OCI-LY7 (cell line): Measurements from ENCODE around the gene EPHA1. TPM values are rescaled to one million over a fixed set of nuclear protein-coding genes. Genes with fewer than 3 reads are reported as not detected.

ENCODE experiments used
- BruUV-seq: library from RNA; stranded (reverse); fragments of 400-500 nt; replicated peaks from 2 replicates; lab custom pipeline; 2021; lab: Mats Ljungman, UMichigan
- CTCF ChIA-PET: fragments of 300-600 bp; sonication (Branson Sonifier 250); formaldehyde crosslinking; loops from one replicate; lab custom pipeline; 2022; ENCODE audit warnings: antibody characterized with exemption; ENCODE audit not compliant: unreplicated experiment; lab: Charles Lee
- POLR2A ChIA-PET: fragments of 300-600 bp; sonication (Branson Sonifier 250); formaldehyde crosslinking; loops from one replicate; lab custom pipeline; 2022; ENCODE audit warnings: antibody characterized with exemption; lab: Charles Lee
- DNase-seq: peaks from one replicate; pipeline ENCODE4 v3.0.0-alpha.2; 2015; ENCODE audit warnings: low spot score
- H2AFZ ChIP-seq: fragments of 200-600 bp; sonication (generic), shearing (Covaris generic); 2 replicates; pipeline ENCODE4 v1.6.1; 2014; ENCODE audit warnings: mild to moderate bottlenecking, antibody characterized with exemption, low read length, moderate library complexity
- H3K27ac ChIP-seq: fragments of 200-600 bp; sonication (generic); 2 replicates; pipeline ENCODE4 v1.5.1; 2014; ENCODE audit warnings: mixed run types, low read depth, mild to moderate bottlenecking, moderate library complexity, low read length, inconsistent platforms; ENCODE audit not compliant: poor library complexity, severe bottlenecking
- H3K36me3 ChIP-seq: fragments of 200-600 bp; sonication (generic); 2 replicates; pipeline ENCODE4 v1.6.1; 2014; ENCODE audit warnings: mild to moderate bottlenecking, antibody characterized with exemption, low read length, moderate library complexity, mixed read lengths; ENCODE audit not compliant: insufficient read depth
- H3K4me1 ChIP-seq: fragments of 200-600 bp; sonication (generic); 2 replicates; pipeline ENCODE4 v1.5.1; 2014; ENCODE audit warnings: mild to moderate bottlenecking, low read length; ENCODE audit not compliant: insufficient read depth, poor library complexity, severe bottlenecking
- H3K4me2 ChIP-seq: fragments of 200-600 bp; sonication (generic); 2 replicates; pipeline ENCODE4 v1.6.1; 2014; ENCODE audit warnings: mild to moderate bottlenecking, low read length
- H3K4me3 ChIP-seq: fragments of 200-600 bp; sonication (generic); 2 replicates; pipeline ENCODE4 v1.5.1; 2014; ENCODE audit warnings: mild to moderate bottlenecking, low read depth, low read length; ENCODE audit not compliant: poor library complexity, severe bottlenecking
- H3K79me2 ChIP-seq: fragments of 200-600 bp; sonication (generic); 2 replicates; pipeline ENCODE4 v1.6.1; 2016; ENCODE audit warnings: low read depth, mild to moderate bottlenecking, low read length, moderate library complexity, mixed read lengths; ENCODE audit not compliant: insufficient read depth
- H3K9me2 ChIP-seq: fragments of 200-600 bp; sonication (generic); 2 replicates; pipeline ENCODE4 v1.6.1; 2016; ENCODE audit warnings: mild to moderate bottlenecking, low read length, mixed read lengths; ENCODE audit not compliant: insufficient read depth
- H3K9me3 ChIP-seq: fragments of 200-600 bp; sonication (generic); 2 replicates; pipeline ENCODE4 v1.6.1; 2014; ENCODE audit warnings: mild to moderate bottlenecking, mixed run types, low read length, mixed read lengths
- H4K20me1 ChIP-seq: fragments of 200-600 bp; sonication (generic); 2 replicates; pipeline ENCODE4 v1.6.1; 2014; ENCODE audit warnings: mild to moderate bottlenecking, antibody characterized with exemption, low read length, moderate library complexity, mixed read lengths; ENCODE audit not compliant: insufficient read depth
- CTCF ChIP-seq: fragments of 200-600 bp; sonication (generic); conservative IDR thresholded peaks from 2 replicates; pipeline ENCODE4 v1.5.1; 2014; ENCODE audit warnings: mild to moderate bottlenecking, antibody characterized with exemption, low read length, moderate library complexity, mixed read lengths
- EZH2phosphoT487 ChIP-seq: fragments of 200-600 bp; sonication (generic); IDR thresholded peaks from 2 replicates; pipeline ENCODE4 v1.6.1; 2018; ENCODE audit warnings: low read depth, borderline replicate concordance, mild to moderate bottlenecking, mixed run types, antibody characterized with exemption, low read length, moderate library complexity, mixed read lengths
- intact Hi-C: fragments of 100-400 bp; cut with micrococcal nuclease; formaldehyde crosslinking; loops from one replicate; pipeline ENCODE4 v1.10.0; 2022; ENCODE audit not compliant: unreplicated experiment
- total RNA-seq, 2 experiments: library from RNA; depleted of rRNA in 1 of 2; stranded (reverse); fragments of >200 nt in 1 of 2; shearing (Covaris generic) in 1 of 2; gene quantifications; 2 replicates each; pipeline ENCODE4 v1.2.3, GENCODE V29; 2014 to 2022

Gene EPHA1
- total RNA-seq, 2 experiments from 2014 or later = not detected

DNA sequence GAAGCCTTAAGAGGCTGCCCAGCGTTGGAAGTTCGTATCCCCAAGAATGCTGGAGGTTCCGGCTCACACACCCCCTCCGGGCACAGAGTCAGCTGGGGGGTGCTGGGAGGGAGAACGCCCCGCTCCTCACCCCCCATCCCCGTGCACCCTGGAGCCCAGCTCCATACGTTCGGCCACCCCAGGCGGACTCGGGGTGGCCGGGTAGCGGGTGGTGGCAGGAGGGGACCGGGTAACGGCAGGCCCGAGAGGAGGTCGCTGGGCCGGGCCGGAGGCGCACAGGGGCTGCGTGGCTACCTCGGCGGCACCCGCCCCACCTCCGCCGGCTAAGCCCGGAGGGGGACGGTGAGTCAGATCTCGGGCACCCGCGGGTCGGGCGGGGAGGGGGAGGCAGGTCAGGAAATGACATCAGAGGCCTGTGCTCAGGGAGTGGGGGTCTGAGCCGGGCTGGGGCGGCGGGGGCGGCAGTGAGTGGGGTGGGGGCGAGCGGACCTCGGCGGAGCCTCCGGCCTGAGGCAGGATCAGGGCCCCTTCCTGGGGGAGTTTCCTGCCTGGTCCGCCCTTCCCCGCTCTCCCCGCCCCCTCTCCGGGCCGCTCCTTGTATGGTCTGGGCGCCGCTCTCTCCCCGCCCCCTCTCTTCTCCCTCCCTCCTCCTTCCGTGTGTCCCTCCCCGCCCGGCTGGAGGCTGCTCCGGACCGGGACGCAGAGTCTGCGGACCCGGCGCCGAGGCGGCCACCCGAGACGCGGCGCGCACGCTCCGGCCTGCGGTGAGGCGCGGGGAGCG lies 27.8 kb downstream of the EPHA1 start, which contains the start of gene ZYX:
ZYX (plus strand) TSS at position 700 of the 781 bp plus-strand sequence. CDS start 227 bp downstream, outside the sequence.
- Histone ChIP-seq H3K27ac (no peak within 1 kb of the TSS), H3K4me3 (peak within 1 kb of the TSS; percentile 76), H3K79me2 (no peaks in the 10 kb centered on the region), H4K20me1 (no peaks in the 10 kb centered on the region), H3K4me1 (no peaks in the 10 kb centered on the region), H3K36me3 (no peaks in the 10 kb centered on the region), H3K9me2 (no peaks in the 10 kb centered on the region), H2AFZ (peak within 1 kb of the TSS; percentile 90), H3K4me2 (peak within 1 kb of the TSS; percentile 98), H3K9me3 (no peaks in the 10 kb centered on the region)
- no TSS peak for BruUV-seq
- POLR2A ChIA-PET = no interaction called here
- CTCF ChIA-PET = interaction anchor here (0.7 kb wide), 1 partner anchor 27 kb away, joined by 3 read pairs; no protein-coding TSS in a partner anchor
- TF ChIP-seq CTCF (no peak), EZH2phosphoT487 (no peak)
- intact Hi-C loops = loop anchor here (1.0 kb wide), 1 partner anchor 35 kb away; no protein-coding TSS in a partner anchor
- peak; percentile 50 for DNase-seq

GRCh38 chr7:143380260-143380645 lies 28.4 kb downstream of the EPHA1 start:
- Histone ChIP-seq H3K4me3 (peak overlapping the region; percentile 76), H3K9me3 (no peaks in the 10 kb centered on the region), H2AFZ (peak overlapping the region; percentile 90), H3K4me2 (peak overlapping the region; percentile 98), H3K9me2 (no peaks in the 10 kb centered on the region), H3K79me2 (no peaks in the 10 kb centered on the region), H3K4me1 (peaks cover 6% of the 10 kb centered on the region), H4K20me1 (no peaks in the 10 kb centered on the region), H3K36me3 (no peaks in the 10 kb centered on the region), H3K27ac (no peak overlapping the region)
- TF ChIP-seq EZH2phosphoT487 (no peak), CTCF (peak; percentile 91)
- peak; percentile 79 for DNase-seq
- intact Hi-C loops = loop anchor here (1.0 kb wide), 1 partner anchor 36 kb away; no protein-coding TSS in a partner anchor
- ChIA-PET POLR2A (no interaction called here), CTCF (interaction anchor here (0.7 kb wide), 1 partner anchor 26 kb away, joined by 3 read pairs; no protein-coding TSS in a partner anchor)
- BruUV-seq = no TSS peak
